ENCODE measurements around the gene LEMD2.

LEMD2 gene

GRCh38 chr6:33738153-33738552, 50.8 kb downstream of the LEMD2 start:
- DNase-seq (ENCODE audit: low read depth) = no peak

- DNase-seq (ENCODE audit: low read depth) = no peak
These were observed 51.5 kb downstream of the LEMD2 start for GRCh38 chr6:33737267-33738026.

- DNase-seq (ENCODE audit: low read depth) = no peak
These were observed 53.7 kb downstream of the LEMD2 start for GRCh38 chr6:33735216-33735615.

- DNase-seq (ENCODE audit: low read depth) = no peak
These were observed 55.3 kb downstream of the LEMD2 start for GRCh38 chr6:33733709-33734007.

GRCh38 chr6:33732817-33733708, 55.9 kb downstream of the LEMD2 start:
- no peak for DNase-seq (ENCODE audit: low read depth)

- no peak for DNase-seq (ENCODE audit: low read depth)
These were observed 56.5 kb downstream of the LEMD2 start for GRCh38 chr6:33732385-33732784.

- DNase-seq (ENCODE audit: low read depth) = no peak
These were observed 57.1 kb downstream of the LEMD2 start for GRCh38 chr6:33731751-33732282.

- DNase-seq (ENCODE audit: low read depth) = no peak
These were observed 57.9 kb downstream of the LEMD2 start for GRCh38 chr6:33731035-33731434.

- DNase-seq (ENCODE audit: low read depth) = no peak
These were observed 58.3 kb downstream of the LEMD2 start for GRCh38 chr6:33730611-33731010.

GRCh38 chr6:33729059-33729458, 59.9 kb downstream of the LEMD2 start:
- DNase-seq (ENCODE audit: low read depth) = no peak

GRCh38 chr6:33728438-33728837, 60.5 kb downstream of the LEMD2 start:
- DNase-seq (ENCODE audit: low read depth) = no peak

GRCh38 chr6:33727932-33728331, 61.0 kb downstream of the LEMD2 start:
- DNase-seq (ENCODE audit: low read depth) = no peak

- DNase-seq (ENCODE audit: low read depth) = no peak
These were observed 61.8 kb downstream of the LEMD2 start for GRCh38 chr6:33727126-33727525.

- DNase-seq (ENCODE audit: low read depth) = no peak
These were observed 62.2 kb downstream of the LEMD2 start for GRCh38 chr6:33726696-33727095.

GRCh38 chr6:33725891-33726673, 62.8 kb downstream of the LEMD2 start:
- DNase-seq (ENCODE audit: low read depth) = no peak

- no peak for DNase-seq (ENCODE audit: low read depth)
These were observed 63.7 kb downstream of the LEMD2 start for GRCh38 chr6:33725222-33725621.

GRCh38 chr6:33724102-33725023, 64.6 kb downstream of the LEMD2 start:
- no peak for DNase-seq (ENCODE audit: low read depth)

- DNase-seq (ENCODE audit: low read depth) = no peak
These were observed 65.4 kb downstream of the LEMD2 start for GRCh38 chr6:33723371-33724085.

- no peak for DNase-seq (ENCODE audit: low read depth)
These were observed 66.8 kb downstream of the LEMD2 start for GRCh38 chr6:33722103-33722623.

GRCh38 chr6:33721508-33721907, 67.4 kb downstream of the LEMD2 start:
- DNase-seq (ENCODE audit: low read depth) = no peak
